ENCODE results near the gene PEX6.

GRCh38 chr6:42938428-42938796, 40.6 kb downstream of the PEX6 start:
- TF ChIP-seq CTCF (IDR thresholded peaks at IDR 0.05; ENCODE audit: borderline replicate concordance, extremely low read depth, low read length, poor library complexity, severe bottlenecking) (no peak), EZH2 (IDR thresholded peaks at IDR 0.05; ENCODE audit: borderline replicate concordance, low read depth, low read length, severe bottlenecking) (no peak)

All from DND-41 (cell line).